ENCODE measurements around the gene NLRP9. TPM values are rescaled to one million over a fixed set of nuclear protein-coding genes. Genes with fewer than 3 reads are reported as not detected.

Gene NLRP9
- polyA plus RNA-seq, 4 donors: 0.01 TPM; not detected in 2

- WGBS, 3 donors: 89 to 92% (median 89%) methylated on average over 20 of the region's 20 CpGs
- no peak overlapping the region for H3K4me3 ChIP-seq (ENCODE audit: low read depth in 1 of 3, low read length in 3 of 3)
- peak overlapping the region in 1 of 3 donors; percentile 65 for H3K27ac ChIP-seq (ENCODE audit: low read depth in 1 of 3, low read length in 2 of 3)
- peaks cover 11 to 67% (median 13%) of the 10 kb centered on the region in 3 donors for H3K4me1 ChIP-seq (ENCODE audit: control insufficient read depth in 3 of 3, insufficient read depth in 2 of 3, low read depth in 1 of 3, low read length in 2 of 3)
- H3K9me3 ChIP-seq (ENCODE audit: control insufficient read depth in 2 of 2, insufficient read depth in 1 of 2, low read depth in 1 of 2, low read length in 1 of 2): no peaks in the 10 kb centered on the region
- peaks cover 0 to 71% (median 23%) of the 10 kb centered on the region in 3 donors for H3K36me3 ChIP-seq (ENCODE audit: control insufficient read depth in 3 of 3, insufficient read depth in 2 of 3, low read depth in 1 of 3, low read length in 3 of 3)
- DNase-seq (no peak), FAIRE-seq (no peak)
- no peaks in the 10 kb centered on the region for H3K27me3 ChIP-seq (ENCODE audit: control insufficient read depth in 3 of 3, insufficient read depth in 3 of 3, low read length in 3 of 3)
Observed at GRCh38 chr19:55680339-55681130, 57.7 kb downstream of the NLRP9 start.

GRCh38 chr19:55679343-55680257 lies 58.6 kb downstream of the NLRP9 start:
- 65 to 81% (median 66%) methylated on average over 24 of the region's 24 CpGs for WGBS, 3 donors
- H3K4me1 ChIP-seq (ENCODE audit: control insufficient read depth in 3 of 3, insufficient read depth in 2 of 3, low read depth in 1 of 3, low read length in 2 of 3): peaks cover 6 to 57% (median 11%) of the 10 kb centered on the region in 3 donors
- no peak overlapping the region for H3K4me3 ChIP-seq (ENCODE audit: low read depth in 1 of 3, low read length in 3 of 3)
- no peaks in the 10 kb centered on the region for H3K27me3 ChIP-seq (ENCODE audit: control insufficient read depth in 3 of 3, insufficient read depth in 3 of 3, low read length in 3 of 3)
- peak overlapping the region in 2 of 3 donors; percentile 65 to 80 for H3K27ac ChIP-seq (ENCODE audit: low read depth in 1 of 3, low read length in 2 of 3)
- H3K36me3 ChIP-seq (ENCODE audit: control insufficient read depth in 3 of 3, insufficient read depth in 2 of 3, low read depth in 1 of 3, low read length in 3 of 3): peaks cover 0 to 62% (median 17%) of the 10 kb centered on the region in 3 donors
- FAIRE-seq: no peak
- DNase-seq: peak in 1 of 2 donors; percentile 38
- H3K9me3 ChIP-seq (ENCODE audit: control insufficient read depth in 2 of 2, insufficient read depth in 1 of 2, low read depth in 1 of 2, low read length in 1 of 2): no peaks in the 10 kb centered on the region

- DNase-seq (no peak), FAIRE-seq (no peak)
Observed at GRCh38 chr19:55678121-55678671, 60.0 kb downstream of the NLRP9 start.

GRCh38 chr19:55677572-55678028 lies 60.6 kb downstream of the NLRP9 start:
- H3K9me3 ChIP-seq (ENCODE audit: control insufficient read depth in 2 of 2, insufficient read depth in 1 of 2, low read depth in 1 of 2, low read length in 1 of 2): no peaks in the 10 kb centered on the region
- peak overlapping the region; percentile 77 to 87 (median 80) for H3K27ac ChIP-seq (ENCODE audit: low read depth in 1 of 3, low read length in 2 of 3)
- peaks cover 6 to 45% (median 11%) of the 10 kb centered on the region in 3 donors for H3K4me1 ChIP-seq (ENCODE audit: control insufficient read depth in 3 of 3, insufficient read depth in 2 of 3, low read depth in 1 of 3, low read length in 2 of 3)
- FAIRE-seq (no peak), DNase-seq (peak; percentile 71 to 75)
- H3K4me3 ChIP-seq (ENCODE audit: low read depth in 1 of 3, low read length in 3 of 3): peak overlapping the region in 2 of 3 donors; percentile 79 to 94
- peaks cover 5 to 68% (median 17%) of the 10 kb centered on the region in 3 donors for H3K36me3 ChIP-seq (ENCODE audit: control insufficient read depth in 3 of 3, insufficient read depth in 2 of 3, low read depth in 1 of 3, low read length in 3 of 3)
- H3K27me3 ChIP-seq (ENCODE audit: control insufficient read depth in 3 of 3, insufficient read depth in 3 of 3, low read length in 3 of 3): no peaks in the 10 kb centered on the region
- 20 to 49% (median 24%) methylated on average over 6 of the region's 6 CpGs for WGBS, 3 donors

More at GRCh38 chr19:55678121-55678671, 60.0 kb downstream of the NLRP9 start:
- 72 to 80% (median 79%) methylated on average over 20 to 21 of the region's 21 CpGs for WGBS, 3 donors
- H3K9me3 ChIP-seq (ENCODE audit: control insufficient read depth in 2 of 2, insufficient read depth in 1 of 2, low read depth in 1 of 2, low read length in 1 of 2): no peaks in the 10 kb centered on the region
- H3K27me3 ChIP-seq (ENCODE audit: control insufficient read depth in 3 of 3, insufficient read depth in 3 of 3, low read length in 3 of 3): no peaks in the 10 kb centered on the region
- H3K36me3 ChIP-seq (ENCODE audit: control insufficient read depth in 3 of 3, insufficient read depth in 2 of 3, low read depth in 1 of 3, low read length in 3 of 3): peaks cover 5 to 68% (median 17%) of the 10 kb centered on the region in 3 donors
- peak overlapping the region; percentile 77 to 87 (median 80) for H3K27ac ChIP-seq (ENCODE audit: low read depth in 1 of 3, low read length in 2 of 3)
- H3K4me1 ChIP-seq (ENCODE audit: control insufficient read depth in 3 of 3, insufficient read depth in 2 of 3, low read depth in 1 of 3, low read length in 2 of 3): peaks cover 6 to 47% (median 11%) of the 10 kb centered on the region in 3 donors
- H3K4me3 ChIP-seq (ENCODE audit: low read depth in 1 of 3, low read length in 3 of 3): peak overlapping the region in 1 of 3 donors; percentile 79

GRCh38 chr19:55676889-55677505 lies 61.2 kb downstream of the NLRP9 start:
- FAIRE-seq: no peak
- Histone ChIP-seq H3K4me1 (ENCODE audit: control insufficient read depth in 3 of 3, insufficient read depth in 2 of 3, low read depth in 1 of 3, low read length in 2 of 3) (peaks cover 6 to 45% (median 11%) of the 10 kb centered on the region in 3 donors), H3K27ac (ENCODE audit: low read depth in 1 of 3, low read length in 2 of 3) (peak overlapping the region; percentile 77 to 87 (median 80)), H3K4me3 (ENCODE audit: low read depth in 1 of 3, low read length in 3 of 3) (peak overlapping the region in 2 of 3 donors; percentile 79 to 94), H3K36me3 (ENCODE audit: control insufficient read depth in 3 of 3, insufficient read depth in 2 of 3, low read depth in 1 of 3, low read length in 3 of 3) (peaks cover 8 to 65% (median 17%) of the 10 kb centered on the region in 3 donors), H3K27me3 (ENCODE audit: control insufficient read depth in 3 of 3, insufficient read depth in 3 of 3, low read length in 3 of 3) (no peaks in the 10 kb centered on the region), H3K9me3 (ENCODE audit: control insufficient read depth in 2 of 2, insufficient read depth in 1 of 2, low read depth in 1 of 2, low read length in 1 of 2) (no peaks in the 10 kb centered on the region)
- WGBS, 3 donors: 22 to 48% (median 35%) methylated on average over 7 of the region's 7 CpGs
- peak in 1 of 2 donors; percentile 17 for DNase-seq

GRCh38 chr19:55676383-55676782 lies 61.8 kb downstream of the NLRP9 start:
- DNase-seq (peak in 1 of 2 donors; percentile 82), FAIRE-seq (no peak)
- Histone ChIP-seq H3K27me3 (ENCODE audit: control insufficient read depth in 3 of 3, insufficient read depth in 3 of 3, low read length in 3 of 3) (no peaks in the 10 kb centered on the region), H3K27ac (ENCODE audit: low read depth in 1 of 3, low read length in 2 of 3) (peak overlapping the region; percentile 77 to 87 (median 80)), H3K9me3 (ENCODE audit: control insufficient read depth in 2 of 2, insufficient read depth in 1 of 2, low read depth in 1 of 2, low read length in 1 of 2) (no peaks in the 10 kb centered on the region), H3K4me1 (ENCODE audit: control insufficient read depth in 3 of 3, insufficient read depth in 2 of 3, low read depth in 1 of 3, low read length in 2 of 3) (peaks cover 6 to 45% (median 11%) of the 10 kb centered on the region in 3 donors), H3K4me3 (ENCODE audit: low read depth in 1 of 3, low read length in 3 of 3) (peak overlapping the region in 2 of 3 donors; percentile 79 to 94), H3K36me3 (ENCODE audit: control insufficient read depth in 3 of 3, insufficient read depth in 2 of 3, low read depth in 1 of 3, low read length in 3 of 3) (peaks cover 9 to 64% (median 17%) of the 10 kb centered on the region in 3 donors)
- 16 to 57% (median 35%) methylated on average over 5 of the region's 5 CpGs for WGBS, 3 donors

- H3K4me3 ChIP-seq (ENCODE audit: low read depth in 1 of 3, low read length in 3 of 3): peak overlapping the region; percentile 79 to 98 (median 94)
- peak in 1 of 2 donors; percentile 30 for DNase-seq
- H3K9me3 ChIP-seq (ENCODE audit: control insufficient read depth in 2 of 2, insufficient read depth in 1 of 2, low read depth in 1 of 2, low read length in 1 of 2): no peaks in the 10 kb centered on the region
- H3K27me3 ChIP-seq (ENCODE audit: control insufficient read depth in 3 of 3, insufficient read depth in 3 of 3, low read length in 3 of 3): no peaks in the 10 kb centered on the region
- FAIRE-seq: no peak
- H3K4me1 ChIP-seq (ENCODE audit: control insufficient read depth in 3 of 3, insufficient read depth in 2 of 3, low read depth in 1 of 3, low read length in 2 of 3): peaks cover 6 to 42% (median 11%) of the 10 kb centered on the region in 3 donors
- WGBS, 3 donors: 3 to 11% (median 6%) methylated on average over 16 of the region's 16 CpGs
- peak overlapping the region; percentile 80 to 92 (median 92) for H3K27ac ChIP-seq (ENCODE audit: low read depth in 1 of 3, low read length in 2 of 3)
- H3K36me3 ChIP-seq (ENCODE audit: control insufficient read depth in 3 of 3, insufficient read depth in 2 of 3, low read depth in 1 of 3, low read length in 3 of 3): peaks cover 12 to 62% (median 15%) of the 10 kb centered on the region in 3 donors
Observed at GRCh38 chr19:55675661-55676354, 62.4 kb downstream of the NLRP9 start.

All from small intestine (tissue), 7 donors.